GM19468 (cell line): Measurements from ENCODE around the gene ADCY3.

Source experiments
- ATAC-seq: cut with Tn5 transposase; IDR thresholded peaks from one replicate; pipeline ENCODE4 v1.9.1; 2021; ENCODE audit warnings: mild to moderate bottlenecking, moderate library complexity, moderate number of reproducible peaks; ENCODE audit not compliant: unreplicated experiment; ENCODE audit errors: extremely low read depth

ADCY3 gene

DNA sequence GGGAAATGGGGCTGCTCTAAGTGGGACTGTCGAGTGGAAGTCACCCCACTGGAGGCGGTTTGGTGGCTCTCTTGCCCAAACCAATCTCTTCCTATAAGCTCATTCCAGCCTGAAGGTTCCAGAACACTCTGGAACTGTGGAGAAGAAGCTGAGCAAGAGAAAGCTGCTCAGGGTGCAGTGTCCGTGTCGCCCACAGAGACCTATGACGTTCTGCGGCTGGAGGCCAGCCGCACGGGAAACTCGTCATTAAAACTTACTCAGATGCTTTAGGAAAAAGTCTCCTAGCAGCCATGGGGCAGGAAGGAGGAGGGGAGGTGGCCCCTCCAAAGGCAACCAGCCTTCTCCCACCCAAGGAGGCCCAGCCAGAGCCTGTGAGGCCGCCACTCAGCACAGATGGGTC lies 41.7 kb downstream of the ADCY3 start:
- no peak for ATAC-seq

DNA sequence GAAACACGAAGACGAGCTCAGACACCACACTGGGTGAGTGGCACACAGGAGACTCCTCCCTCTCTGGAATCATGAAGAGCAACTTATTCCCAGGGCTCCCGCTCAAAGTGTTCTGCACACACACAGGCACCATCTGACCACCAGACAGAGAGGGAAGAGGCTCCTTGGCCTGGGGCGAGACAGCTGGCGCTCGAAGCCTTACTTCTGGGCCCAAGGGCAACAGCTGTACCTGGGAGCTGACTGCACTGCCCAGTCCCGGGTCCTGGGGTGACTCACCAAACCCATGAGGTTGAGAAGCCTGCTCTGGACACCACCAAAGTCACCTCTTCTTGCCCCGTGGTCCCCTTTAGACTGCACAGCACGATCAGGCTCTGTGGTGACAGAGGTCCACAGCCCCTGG lies 42.4 kb downstream of the ADCY3 start:
- ATAC-seq: no peak

DNA sequence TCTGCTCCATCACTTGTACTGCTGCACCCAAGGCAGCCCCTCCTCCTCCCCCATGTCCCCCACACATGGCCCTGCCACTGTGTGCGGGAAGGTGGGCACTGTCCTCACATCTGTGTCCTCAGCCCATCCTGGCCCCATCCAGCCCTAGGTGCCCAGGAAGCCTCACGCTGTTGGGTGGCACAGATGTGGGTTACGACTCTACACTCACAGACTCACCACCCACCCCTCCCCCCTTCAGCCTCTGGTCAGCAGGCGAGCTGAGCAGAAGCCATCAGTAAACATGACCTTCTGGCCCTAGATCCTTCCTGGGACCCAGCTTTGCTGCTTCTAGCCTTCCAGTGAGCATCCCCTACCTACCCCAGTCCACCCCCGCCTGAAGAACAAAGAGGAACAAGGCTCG lies 43.0 kb downstream of the ADCY3 start:
- ATAC-seq: no peak

DNA sequence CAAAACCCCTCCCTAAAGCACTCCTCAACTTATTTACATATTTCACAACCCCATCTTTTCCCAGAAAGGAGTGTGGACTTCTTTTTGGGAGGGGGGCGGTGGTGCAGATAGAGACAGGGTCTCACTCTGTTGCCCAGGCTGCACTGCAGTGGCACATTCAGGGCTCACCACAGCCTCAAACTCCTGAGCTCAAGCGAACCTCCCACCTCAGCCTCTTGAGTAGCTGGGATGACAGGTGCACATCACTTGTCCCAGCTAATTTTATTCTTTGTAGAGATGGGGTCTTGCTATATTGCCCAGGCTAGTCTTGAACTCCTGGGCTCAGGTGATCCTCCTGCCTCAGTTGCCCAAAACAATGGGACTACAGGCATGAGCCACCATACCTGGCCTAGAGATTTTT lies 44.1 kb downstream of the ADCY3 start:
- ATAC-seq: no peak

DNA sequence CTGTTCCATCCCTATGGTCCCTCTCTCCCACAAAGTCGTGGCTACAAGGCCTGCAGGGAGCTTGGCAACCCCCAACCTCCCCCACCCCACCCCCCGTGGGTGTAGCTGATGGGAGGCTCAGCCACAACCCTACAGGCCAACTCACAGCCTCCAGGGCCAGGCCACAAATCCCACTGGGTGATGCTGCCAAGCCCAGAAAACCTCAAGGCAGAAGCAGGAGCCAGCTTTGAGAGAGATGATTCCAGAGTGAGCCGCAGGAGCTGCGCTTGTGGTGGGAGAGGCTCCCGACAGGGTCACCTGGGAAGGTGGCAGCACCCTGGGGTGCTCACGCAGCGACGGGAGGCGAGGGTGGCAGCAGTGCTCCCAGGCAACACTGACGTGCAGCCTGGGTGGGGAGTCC lies 44.8 kb downstream of the ADCY3 start:
- no peak for ATAC-seq

DNA sequence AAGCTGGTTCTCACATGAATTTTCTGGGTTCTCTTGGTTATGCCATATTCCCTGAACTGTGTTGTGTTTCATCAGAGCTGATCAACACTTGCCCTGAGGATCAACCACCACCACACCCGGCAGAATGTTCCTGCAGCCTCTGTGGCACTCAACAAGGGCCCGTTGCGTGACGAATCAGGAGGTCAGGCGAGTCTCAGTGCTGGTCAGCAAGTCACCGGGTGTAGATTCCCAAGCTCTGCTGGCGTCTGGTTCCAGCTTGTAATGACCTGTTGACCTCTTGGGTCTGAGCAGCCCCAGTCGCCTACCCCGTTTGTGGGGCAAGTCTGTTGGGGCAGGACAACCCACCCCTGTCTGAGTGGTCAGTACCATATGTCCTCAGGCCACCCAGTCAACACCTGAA lies 46.0 kb downstream of the ADCY3 start:
- no peak for ATAC-seq

DNA sequence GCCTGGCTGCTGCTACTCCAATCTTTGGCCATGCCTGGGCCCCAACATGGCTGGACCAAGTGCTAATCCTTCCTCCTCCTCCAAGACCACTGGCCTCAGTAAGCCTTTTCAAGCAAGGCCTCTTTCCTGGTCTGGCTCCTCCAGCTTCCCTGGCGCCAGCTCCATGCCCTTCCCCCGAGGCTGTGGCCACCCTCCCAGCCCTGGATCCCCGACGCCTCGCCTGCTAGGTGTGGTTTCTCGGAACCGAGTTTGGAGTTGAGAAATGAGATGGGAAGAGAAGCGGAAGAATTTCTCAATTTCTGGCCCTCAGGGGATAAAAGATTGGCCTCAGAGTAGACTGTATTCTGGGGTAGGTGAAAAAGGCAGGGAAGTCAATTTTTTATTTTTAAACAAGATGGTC lies 46.4 kb downstream of the ADCY3 start:
- ATAC-seq: no peak

DNA sequence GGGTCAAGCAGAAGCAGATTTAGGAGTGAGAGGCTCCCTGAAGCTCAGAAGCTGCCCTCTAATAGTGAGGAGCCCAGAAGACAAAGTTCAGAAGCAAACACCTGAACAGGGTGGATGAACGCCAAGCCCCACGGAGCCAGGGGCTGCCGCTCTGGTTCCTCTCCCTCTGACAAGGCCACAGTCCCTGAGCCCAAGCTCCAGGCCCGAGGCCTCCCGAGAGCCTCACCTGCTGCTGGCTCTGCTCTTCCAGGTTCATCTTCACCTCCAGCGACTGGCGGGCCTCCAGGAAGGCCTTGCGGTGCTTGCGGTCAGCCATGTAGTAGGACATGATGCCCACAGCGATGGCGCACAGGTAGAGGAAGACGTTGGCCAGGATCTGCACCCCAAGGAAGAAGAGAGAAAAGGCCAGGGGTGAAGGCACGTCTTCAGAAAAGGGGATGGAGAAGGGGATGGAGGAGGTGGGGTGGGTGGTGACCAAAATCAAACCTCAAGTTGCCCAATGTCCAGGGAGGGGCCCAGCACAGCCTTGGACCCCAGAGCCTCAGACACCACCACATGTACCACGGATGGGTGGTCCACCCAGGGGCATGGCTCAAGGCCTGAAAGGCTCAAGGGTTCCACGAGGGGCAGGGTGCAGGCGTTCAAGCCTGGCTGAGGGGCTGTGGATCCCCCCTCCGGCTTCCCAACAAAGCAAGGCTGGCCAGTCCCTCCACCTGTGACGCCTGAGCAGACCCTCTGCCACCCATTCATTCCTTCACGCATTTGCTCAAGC lies 47.5 kb downstream of the ADCY3 start:
- no peak for ATAC-seq

DNA sequence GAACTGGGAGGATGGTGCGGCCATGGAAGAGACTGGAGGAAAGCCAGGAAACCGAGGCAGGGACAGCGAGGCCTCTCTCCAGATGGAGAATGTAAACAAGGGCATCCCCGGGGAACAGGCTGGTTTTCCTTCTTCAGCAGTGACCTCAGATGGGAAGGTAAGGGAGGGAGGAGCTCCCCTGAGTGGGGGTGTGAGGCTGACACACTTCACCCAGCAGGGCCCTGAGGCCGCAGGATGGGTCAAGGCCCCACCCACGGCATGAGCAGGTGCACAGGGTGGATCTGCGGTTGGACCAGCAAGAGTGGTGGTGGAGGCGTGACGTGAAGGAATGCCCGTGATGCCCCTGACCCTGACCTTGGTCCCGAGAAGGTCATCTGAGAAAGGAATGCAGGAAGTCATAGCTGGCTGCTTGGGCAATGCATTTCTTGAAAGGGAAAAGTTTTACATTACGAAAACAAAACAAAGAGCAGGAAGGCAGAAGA lies 48.1 kb downstream of the ADCY3 start:
- ATAC-seq: no peak

DNA sequence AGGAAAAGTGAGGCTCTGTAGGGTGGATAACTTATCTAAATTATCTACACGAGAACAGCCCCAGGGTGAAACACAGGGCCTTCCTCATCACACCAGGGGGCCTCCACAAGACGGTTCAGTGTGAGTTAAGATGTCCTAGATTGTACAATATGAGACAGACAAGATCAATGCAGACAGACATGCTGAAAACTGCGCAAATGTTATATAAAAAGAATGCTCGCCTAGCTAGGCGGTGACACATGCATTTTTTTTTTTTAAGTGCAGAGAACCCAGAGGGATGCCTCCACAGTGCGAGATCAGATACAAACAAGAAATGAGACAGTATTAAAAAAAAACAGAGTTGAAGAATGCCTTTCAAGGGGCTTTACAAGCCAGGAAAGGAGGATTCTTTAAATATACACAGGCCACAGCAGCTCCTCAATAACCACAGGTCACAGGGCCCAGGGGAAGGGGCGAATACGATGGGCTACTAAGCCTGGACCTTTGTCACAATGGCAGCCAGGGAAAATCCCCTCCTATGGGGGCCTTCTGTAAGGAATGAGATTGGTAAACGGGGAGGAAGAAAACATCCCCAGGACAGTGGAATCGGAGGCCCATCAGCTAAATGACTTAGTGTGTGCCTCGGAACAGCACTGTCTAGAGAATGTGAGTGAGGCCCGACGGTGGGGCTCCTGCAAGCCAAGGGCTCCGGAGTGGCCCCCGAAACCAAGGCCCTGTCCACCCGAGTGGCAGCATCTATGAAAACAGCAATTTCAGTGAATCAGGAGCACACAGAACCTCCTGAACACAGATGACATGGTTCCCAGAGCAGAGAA lies 48.9 kb downstream of the ADCY3 start:
- ATAC-seq: no peak

DNA sequence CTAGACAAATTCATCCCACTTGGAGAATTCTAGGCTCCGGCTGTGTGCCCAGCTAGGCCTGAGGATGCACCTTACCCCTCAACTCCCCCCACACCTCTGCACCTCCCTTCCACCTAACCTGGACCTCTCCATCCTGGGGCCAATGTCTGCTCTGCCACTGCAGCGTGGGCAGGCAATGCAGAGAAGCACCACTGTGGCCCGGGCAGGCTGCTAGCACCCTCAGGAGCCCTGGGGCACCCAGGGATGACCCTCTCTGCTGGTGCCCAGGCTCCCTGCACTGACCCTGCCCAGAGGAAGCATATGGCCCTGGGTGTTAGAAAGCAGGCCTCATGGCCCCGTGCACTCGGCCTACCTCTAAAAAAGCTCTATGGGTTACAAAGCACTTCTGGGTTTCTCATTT lies 49.6 kb downstream of the ADCY3 start:
- ATAC-seq: no peak

DNA sequence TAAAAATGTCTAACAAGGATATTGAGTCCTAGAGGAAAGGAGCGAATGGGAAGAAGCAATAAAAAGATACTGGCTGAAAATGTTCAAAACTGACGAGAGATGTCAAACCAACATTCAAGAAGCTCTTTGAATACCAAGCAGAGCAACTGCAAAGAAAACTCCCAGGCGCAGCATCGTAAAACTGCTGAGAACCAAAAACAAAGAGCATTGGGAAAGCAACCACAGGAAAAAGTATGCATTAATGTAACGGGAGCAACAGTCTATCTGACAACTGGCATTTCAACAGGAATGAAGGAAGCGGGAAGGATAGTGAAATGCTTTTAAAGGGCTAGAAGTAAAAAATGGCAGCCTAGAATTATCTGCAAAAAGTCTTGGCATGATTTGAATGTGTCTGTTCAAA lies 53.1 kb downstream of the ADCY3 start:
- no peak for ATAC-seq

DNA sequence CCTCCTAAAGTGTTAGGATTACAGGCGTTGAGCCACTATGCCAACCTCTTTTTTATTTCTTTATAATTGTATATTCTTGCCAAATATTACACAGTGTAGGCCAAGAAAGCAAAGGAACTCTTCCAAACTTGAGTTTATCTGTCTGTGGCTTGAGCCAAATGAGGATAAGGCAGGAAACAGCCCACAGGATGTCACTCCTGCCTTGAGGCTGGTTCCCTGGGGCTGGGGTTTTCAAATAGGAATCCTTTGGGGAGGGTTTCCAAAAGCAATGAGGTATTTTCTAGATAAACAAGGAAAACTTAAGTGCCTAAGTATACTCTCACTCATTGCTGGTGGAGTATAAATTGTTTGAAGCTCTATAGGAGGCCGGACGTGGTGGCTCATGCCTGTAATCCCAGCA lies 56.4 kb downstream of the ADCY3 start:
- no peak for ATAC-seq

DNA sequence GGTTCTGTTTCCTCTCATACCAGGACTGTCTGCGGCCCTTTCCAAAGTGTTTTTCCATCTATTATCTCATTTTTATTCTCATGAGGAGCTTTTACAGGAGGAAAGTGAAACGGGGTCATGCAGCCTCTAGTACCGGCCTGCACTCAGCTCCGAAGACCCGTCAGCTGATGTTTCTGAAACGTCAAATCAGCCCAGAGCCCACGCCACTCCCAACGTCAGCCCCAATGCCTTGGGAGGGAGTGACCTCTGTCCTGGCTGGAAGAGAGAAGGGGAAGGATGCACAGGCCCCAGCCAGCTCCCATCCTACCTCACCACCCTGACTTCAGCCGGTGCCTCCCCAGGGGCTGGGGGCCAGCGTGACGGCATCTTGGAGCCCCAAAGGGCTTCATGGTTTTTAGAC lies 58.5 kb downstream of the ADCY3 start:
- no peak for ATAC-seq

DNA sequence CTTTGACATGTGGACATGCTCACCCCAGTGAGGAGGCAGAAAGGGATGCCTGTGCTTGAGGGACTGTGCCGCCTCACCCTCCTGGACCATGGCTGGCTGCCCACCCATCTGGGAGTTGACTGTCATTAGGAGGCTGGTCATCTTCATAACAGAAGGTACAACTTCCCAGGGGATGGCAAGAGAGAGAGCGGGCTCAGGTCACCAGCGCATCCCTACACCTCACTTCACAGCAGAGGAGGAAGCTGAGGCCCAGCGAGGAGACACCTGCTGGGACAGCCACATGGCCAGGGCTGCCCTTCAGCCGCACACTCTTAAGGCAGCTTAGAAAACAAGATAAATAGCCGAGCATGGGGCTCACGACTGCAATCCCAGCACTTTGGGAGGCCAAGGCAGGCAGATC lies 59.4 kb downstream of the ADCY3 start:
- ATAC-seq: no peak

DNA sequence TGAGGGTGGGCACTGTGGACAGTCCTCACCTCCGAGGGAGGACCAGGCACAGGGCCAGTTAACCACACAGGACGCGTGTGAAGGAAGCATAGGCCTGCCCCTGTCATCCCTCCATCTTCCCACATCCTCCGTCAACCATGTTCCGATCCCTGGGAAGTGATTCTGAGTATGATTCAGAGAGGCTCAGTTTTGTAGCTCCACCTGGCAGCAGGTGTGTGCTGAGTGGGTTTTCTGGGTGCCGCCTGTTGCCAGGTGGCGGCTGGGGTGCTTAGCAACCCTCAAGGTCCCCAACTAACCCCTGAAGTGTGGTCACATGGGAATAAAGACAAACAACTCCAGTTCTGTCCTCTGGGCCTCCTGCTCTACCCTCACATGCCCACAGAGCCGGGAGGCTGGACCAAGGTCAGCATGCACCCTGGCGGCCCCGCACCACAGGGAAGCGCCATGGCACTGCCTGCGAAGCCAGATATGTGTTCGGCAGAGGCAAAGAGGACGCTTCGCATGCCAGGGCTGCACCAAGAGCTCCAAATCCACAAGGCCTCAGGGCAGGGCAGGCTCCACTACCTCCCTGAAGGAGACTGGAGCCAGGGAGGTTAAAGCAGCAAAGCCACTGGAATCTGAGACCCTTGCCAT lies 60.0 kb downstream of the ADCY3 start:
- ATAC-seq: no peak

DNA sequence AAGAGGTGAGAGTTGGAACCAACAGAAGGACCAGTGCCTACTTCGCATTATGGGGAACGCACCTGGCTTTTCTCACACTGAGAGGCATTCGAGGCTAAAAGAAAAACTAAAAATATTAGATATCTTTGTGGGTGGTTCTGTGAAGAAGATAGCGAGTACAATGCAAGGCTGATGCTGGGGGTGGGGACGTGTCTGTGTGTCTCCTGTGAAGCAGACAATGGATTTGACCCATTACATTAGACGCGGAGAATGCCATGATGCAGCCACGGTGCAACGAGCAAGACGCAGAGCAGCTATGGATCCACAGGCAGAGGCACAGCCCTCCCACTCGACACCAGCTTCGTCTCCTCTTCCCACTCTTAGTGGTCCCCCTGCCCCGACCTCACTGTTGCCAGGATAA lies 61.0 kb downstream of the ADCY3 start:
- ATAC-seq: no peak

DNA sequence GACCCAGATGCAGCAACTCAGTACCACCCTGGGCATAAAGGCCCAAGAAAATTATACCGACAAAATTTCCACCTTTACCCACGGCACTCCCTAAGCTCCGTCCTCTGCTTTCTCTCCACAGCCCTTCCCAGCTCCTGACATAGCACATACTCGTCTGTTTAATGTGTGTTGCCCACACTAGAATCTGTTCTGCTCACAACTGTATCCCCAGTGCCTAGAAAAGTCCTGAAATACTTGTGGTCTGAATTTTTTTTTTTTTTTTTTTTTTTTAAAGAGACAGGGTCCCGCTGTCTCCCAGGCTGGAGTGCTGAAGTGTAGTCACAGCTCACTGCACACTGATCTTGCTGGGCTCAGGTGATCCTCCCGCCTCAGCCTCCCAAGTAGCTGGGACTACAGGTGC lies 62.3 kb downstream of the ADCY3 start:
- no peak for ATAC-seq

DNA sequence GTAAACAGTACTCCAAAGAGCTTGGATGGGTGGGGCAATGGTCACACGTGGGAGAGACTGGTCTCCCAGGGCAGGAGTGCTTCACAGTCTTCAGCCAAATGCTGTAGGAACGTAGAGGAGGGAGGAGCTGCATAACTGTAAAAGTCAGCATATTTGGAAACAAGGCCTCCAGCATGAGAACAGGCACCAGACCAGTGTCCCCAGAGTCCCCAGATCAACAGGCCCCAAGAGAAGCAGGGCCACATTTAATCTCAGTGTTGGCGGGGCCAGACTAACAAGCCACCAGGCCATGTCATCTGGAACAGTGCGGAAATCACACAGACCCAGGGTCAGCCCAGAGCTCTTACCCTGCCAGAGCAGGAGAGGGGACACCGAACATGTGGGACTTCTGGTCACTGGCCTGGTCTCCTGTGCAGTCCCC lies 63.2 kb downstream of the ADCY3 start:
- no peak for ATAC-seq

DNA sequence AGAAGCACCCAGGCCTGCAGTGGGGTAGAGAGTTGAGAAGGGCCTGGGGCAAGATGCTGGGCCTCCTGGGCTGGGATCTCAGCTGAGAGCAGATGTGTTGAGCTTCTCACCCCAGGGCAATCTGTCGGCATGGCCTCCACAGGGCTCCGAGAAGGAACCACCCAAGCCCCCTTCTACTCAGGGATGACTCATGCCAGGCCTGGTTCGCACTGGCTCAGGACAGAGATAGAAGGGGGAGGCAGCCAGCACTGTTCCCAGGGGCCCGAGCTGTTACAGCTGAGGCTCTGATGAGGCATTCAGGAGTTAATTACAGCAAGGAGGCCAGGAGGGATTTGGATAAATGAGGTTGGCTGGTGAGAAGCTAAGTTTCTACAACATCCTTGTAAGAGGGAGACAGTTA lies 64.3 kb downstream of the ADCY3 start:
- ATAC-seq: no peak

DNA sequence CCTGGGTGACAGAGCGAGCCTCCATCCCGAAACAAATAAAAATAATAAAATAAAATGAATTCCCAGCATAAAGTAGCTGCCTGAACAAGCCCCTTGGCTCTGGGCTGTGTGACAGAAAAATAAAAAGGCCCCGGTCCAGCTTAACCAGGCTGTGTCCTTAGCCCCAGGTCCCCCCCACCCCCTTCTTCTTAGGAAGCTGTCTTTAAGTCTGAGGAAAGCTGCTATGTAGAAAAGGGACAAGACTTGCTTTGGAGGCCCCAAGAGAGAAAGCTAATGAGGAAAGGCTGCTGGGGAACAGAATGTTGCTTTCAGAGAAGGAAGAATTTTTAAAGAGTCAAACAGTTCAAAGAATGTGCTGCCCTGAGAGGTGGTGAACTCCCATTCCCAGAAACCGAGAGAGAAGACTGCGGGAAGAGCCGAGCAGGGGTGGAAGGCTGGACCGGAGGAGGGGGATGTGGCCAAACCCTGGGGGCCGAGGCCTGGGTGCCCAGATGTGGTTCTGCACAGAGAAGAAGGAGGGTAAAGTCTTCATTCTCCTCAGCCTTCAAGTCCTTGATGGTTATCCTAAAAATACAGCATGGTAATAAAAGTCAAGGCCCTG lies 64.9 kb downstream of the ADCY3 start:
- ATAC-seq: no peak
